Progenitor cell of endocrine pancreas (in vitro differentiated cells): ENCODE results near the gene GID8. TPM values are rescaled to one million over a fixed set of nuclear protein-coding genes. Genes with fewer than 3 reads are reported as not detected.
"Not testable (repeated sequence)": the region's sequence is repeated elsewhere in the genome, so short reads cannot be mapped to it uniquely, and the experiment has no call there.

Experiments used
- DNase-seq: peaks from one replicate; pipeline ENCODE4 v3.0.0; 2021; ENCODE audit warnings: low spot score; ENCODE audit not compliant: unreplicated experiment
- H3K27ac Mint-ChIP-seq: 2 replicates; pipeline ENCODE4 v1.8.0; 2021; ENCODE audit warnings: mild to moderate bottlenecking, moderate library complexity, mixed read lengths
- H3K27me3 Mint-ChIP-seq: 2 replicates; pipeline ENCODE4 v1.8.0; 2021; ENCODE audit warnings: mixed read lengths
- H3K36me3 Mint-ChIP-seq: 2 replicates; pipeline ENCODE4 v1.8.0; 2022; ENCODE audit warnings: mixed read lengths; ENCODE audit not compliant: insufficient read depth
- H3K4me1 Mint-ChIP-seq: 2 replicates; pipeline ENCODE4 v1.8.0; 2021; ENCODE audit warnings: low read depth, mixed read lengths
- H3K4me3 Mint-ChIP-seq: 2 replicates; pipeline ENCODE4 v1.8.0; 2021; ENCODE audit warnings: low read depth, mild to moderate bottlenecking, moderate library complexity, mixed read lengths
- H3K9me3 Mint-ChIP-seq: 2 replicates; pipeline ENCODE4 v1.8.0; 2021; ENCODE audit warnings: low read depth, mixed read lengths
- total RNA-seq: library from RNA; stranded (reverse); gene quantifications from 2 replicates; pipeline ENCODE4 v1.2.1, GENCODE V29; 2021
- TF ChIP-seq, protein P1 (sequence below): fragments of 200-600 bp; sonication (generic); IDR thresholded peaks from one replicate; pipeline ENCODE4 v1.5.0; 2021; ENCODE audit warnings: antibody characterized with exemption, mild to moderate bottlenecking; ENCODE audit not compliant: unreplicated experiment

GID8 gene
- total RNA-seq, 1 donor from 2014 or later, result 66.7 TPM

DNA sequence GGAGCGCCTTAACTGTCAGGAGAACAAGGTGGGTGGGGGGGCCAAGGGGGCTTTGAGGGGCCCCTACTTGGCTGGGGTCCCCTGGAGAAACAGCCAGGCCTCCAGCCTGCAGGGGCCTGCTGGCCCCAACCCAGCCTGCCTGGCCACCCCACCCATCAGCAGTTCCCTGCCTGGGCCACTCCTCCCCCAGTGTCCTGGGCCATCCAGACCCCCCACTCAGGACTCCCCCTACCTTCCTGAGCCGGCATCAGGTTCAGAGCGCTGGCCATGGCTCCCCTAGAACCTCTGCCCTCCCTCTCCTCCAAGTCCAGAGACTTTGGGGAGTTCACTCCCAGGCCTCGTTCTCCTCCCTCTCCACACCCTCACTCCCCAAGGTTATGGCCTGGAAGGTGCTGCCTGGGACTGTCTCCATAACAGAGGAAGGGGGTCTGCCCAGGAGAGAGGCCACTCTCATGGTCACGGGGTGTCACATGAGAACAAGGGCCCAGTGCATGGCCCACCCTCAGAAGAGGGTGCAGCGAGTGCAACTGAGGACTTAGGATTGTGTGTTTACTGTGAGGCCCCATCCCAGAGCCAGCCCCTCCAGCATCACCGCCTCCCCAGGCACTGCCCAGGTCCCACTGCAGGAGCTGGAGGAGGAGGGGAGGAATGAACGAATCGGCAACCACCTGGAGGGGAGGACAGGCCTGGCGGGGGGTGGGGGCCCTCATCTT, 20.6 kb downstream of the GID8 start:
- no peak overlapping the region for H3K27ac Mint-ChIP-seq
- peaks cover 14% of the 10 kb centered on the region for H3K4me1 Mint-ChIP-seq
- H3K9me3 Mint-ChIP-seq, result no peaks in the 10 kb centered on the region
- TF ChIP-seq, protein P1, sequence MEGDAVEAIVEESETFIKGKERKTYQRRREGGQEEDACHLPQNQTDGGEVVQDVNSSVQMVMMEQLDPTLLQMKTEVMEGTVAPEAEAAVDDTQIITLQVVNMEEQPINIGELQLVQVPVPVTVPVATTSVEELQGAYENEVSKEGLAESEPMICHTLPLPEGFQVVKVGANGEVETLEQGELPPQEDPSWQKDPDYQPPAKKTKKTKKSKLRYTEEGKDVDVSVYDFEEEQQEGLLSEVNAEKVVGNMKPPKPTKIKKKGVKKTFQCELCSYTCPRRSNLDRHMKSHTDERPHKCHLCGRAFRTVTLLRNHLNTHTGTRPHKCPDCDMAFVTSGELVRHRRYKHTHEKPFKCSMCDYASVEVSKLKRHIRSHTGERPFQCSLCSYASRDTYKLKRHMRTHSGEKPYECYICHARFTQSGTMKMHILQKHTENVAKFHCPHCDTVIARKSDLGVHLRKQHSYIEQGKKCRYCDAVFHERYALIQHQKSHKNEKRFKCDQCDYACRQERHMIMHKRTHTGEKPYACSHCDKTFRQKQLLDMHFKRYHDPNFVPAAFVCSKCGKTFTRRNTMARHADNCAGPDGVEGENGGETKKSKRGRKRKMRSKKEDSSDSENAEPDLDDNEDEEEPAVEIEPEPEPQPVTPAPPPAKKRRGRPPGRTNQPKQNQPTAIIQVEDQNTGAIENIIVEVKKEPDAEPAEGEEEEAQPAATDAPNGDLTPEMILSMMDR, result no peak
- H3K27me3 Mint-ChIP-seq, result no peaks in the 10 kb centered on the region
- H3K36me3 Mint-ChIP-seq, result no peaks in the 10 kb centered on the region
- no peak overlapping the region for H3K4me3 Mint-ChIP-seq
- no peak for DNase-seq

DNA sequence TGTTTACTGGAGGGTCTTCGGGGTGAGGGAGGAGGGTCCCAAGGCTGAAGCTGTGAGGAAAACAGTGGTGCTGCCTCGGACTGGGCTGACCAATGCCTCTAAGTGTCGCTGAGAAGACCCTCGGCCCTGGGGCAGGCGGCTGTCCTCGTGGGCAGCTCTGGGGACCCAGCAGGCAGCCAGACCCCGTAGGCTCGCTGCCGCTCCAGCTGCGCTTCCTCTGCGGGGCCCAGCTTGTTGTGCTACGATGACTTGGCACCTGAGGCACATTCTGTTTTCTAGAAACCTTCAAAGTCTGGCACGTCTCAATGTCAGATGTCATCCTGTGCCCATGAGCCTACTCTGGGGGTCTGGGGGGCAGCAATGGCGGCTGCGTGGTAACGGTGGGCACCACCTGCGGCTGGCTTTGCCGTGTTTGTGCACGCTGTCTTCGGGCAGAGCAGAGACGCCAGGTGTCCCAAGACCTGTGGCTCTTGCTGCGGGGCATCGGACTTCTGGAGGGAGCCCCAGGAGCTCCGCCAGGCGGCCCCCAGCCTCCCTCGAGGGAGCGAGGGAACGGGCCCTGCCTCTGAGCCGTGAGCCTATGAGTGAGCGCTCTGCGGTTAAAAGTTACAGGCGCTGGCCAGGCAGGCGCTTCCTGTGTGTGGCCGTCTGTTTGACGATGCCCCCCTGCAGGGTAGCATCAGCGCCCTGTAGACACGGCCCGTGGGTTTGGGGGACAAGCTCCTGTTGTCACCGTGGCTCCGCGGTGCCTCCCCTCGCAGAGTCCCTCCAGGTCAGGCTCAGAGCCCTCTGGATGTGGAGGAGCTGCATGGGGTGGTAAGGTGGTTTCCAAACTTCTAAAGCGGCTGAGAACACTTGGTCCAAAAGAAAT, 21.4 kb downstream of the GID8 start:
- H3K36me3 Mint-ChIP-seq, result no peaks in the 10 kb centered on the region
- DNase-seq, result no peak
- TF ChIP-seq, protein P1, result no peak
- no peak overlapping the region for H3K27ac Mint-ChIP-seq
- H3K4me3 Mint-ChIP-seq, result no peak overlapping the region
- no peaks in the 10 kb centered on the region for H3K9me3 Mint-ChIP-seq
- peaks cover 9% of the 10 kb centered on the region for H3K4me1 Mint-ChIP-seq
- no peaks in the 10 kb centered on the region for H3K27me3 Mint-ChIP-seq

DNA sequence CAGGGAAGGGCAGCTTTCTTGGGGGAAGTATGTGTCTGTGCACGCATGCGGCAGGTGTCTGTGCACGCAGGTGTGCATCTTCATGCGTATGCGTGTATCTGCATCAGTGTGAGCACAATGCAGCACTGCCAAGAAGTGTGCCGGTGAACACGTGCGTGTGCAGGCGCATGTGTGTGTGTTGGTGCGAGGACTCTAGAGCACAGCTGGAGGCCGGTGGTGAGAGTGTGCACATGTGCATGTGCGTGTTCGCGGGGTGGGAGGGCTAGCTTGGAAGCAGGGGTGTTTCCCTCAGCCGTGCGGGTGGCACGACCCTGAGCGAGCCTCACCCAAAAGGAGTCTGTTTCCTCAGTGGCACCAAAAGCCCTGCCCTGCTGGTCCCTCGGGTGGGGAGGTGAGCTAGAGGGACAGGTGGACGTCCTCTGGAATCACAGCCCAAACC, 22.1 kb downstream of the GID8 start:
- no peaks in the 10 kb centered on the region for H3K9me3 Mint-ChIP-seq
- H3K27me3 Mint-ChIP-seq, result no peaks in the 10 kb centered on the region
- no peak for DNase-seq
- H3K4me3 Mint-ChIP-seq, result no peak overlapping the region
- no peaks in the 10 kb centered on the region for H3K36me3 Mint-ChIP-seq
- H3K4me1 Mint-ChIP-seq, result peaks cover 9% of the 10 kb centered on the region
- TF ChIP-seq, protein P1, result no peak
- no peak overlapping the region for H3K27ac Mint-ChIP-seq

DNA sequence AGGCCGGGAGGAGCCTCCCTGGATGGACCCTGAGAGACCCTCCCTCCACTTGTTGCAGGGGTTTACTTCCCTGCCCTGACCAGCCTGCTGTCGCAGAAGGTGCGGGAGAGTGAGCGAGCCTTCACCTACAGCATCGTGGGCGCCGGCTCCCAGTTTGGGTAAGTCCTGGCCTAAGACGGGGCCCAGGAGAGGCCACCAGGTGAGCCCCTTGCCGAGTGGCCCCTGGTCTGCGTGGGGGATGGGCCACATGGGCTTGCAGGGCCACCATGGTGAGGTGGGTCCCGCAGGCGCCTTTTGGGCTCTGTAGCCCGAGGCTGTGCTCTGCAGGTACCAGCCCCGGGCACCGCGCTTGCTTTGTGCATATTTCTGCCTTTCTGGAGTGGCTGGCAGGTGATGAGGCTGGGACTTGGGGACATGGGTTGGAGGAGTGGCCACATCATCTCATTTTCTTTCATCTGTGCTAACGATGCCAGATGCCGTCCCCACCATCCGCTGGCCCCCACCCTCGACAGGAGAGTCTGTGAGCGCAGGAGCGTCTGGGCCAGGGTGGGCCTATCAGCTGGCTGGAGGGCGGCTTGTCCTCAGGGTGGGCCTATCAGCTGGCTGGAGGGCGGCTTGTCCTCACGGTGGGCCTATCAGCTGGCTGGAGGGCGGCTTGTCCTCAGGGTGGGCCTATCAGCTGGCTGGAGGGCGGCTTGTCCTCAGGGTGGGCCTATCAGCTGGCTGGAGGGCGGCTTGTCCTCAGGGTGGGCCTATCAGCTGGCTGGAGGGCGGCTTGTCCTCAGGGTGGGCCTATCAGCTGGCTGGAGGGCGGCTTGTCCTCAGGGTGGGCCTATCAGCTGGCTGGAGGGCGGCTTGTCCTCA, 22.7 kb downstream of the GID8 start:
- not testable (repeated sequence) for H3K27ac Mint-ChIP-seq, H3K9me3 Mint-ChIP-seq, H3K4me3 Mint-ChIP-seq, H3K27me3 Mint-ChIP-seq, H3K4me1 Mint-ChIP-seq, DNase-seq, H3K36me3 Mint-ChIP-seq

DNA sequence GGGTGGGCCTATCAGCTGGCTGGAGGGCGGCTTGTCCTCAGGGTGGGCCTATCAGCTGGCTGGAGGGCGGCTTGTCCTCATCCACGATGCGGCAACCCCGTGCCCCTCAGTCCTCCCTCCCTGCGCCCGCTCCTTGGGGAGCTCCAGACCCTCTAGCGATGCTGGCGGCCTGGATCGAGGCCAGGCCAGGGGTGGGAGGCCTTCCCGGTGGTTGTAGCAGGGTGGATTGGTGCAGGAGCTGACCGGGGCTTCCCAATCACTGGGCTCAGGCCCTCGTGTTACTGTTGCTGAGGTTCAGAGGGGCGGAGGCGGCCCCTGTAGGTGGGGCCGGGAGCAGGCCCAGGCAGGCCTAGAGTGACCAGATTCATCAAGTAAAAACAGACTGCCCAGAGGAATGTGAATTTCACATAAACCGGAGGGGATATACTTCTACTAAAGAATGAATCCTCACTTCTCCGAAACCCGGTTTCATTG, 23.4 kb downstream of the GID8 start:
- Mint-ChIP-seq H3K4me1 (no peaks in the 10 kb centered on the region), H3K27ac (no peak overlapping the region)
- no peak for DNase-seq

More for the DNA sequence above, 23.4 kb downstream of the GID8 start:
- TF ChIP-seq, protein P1, result no peak
- Mint-ChIP-seq H3K4me3 (no peak overlapping the region), H3K9me3 (no peaks in the 10 kb centered on the region), H3K27me3 (no peaks in the 10 kb centered on the region), H3K36me3 (no peaks in the 10 kb centered on the region)
